Smooth muscle cell (in vitro differentiated cells): Measurements from ENCODE around the gene CFAP251. TPM values are rescaled to one million over a fixed set of nuclear protein-coding genes. Genes with fewer than 3 reads are reported as not detected.
"Not testable (repeated sequence)": the region's sequence is repeated elsewhere in the genome, so short reads cannot be mapped to it uniquely, and the experiment has no call there.

Source experiments
- DNase-seq: peaks from one replicate; lab custom pipeline; 2025; ENCODE audit not compliant: unreplicated experiment; lab: John Stamatoyannopoulos, UW
- H2AFZ ChIP-seq: fragments of 200-600 bp; sonication (generic); 2 replicates; pipeline ENCODE4 v1.6.0; 2016; ENCODE audit warnings: antibody characterized with exemption, low read depth, mild to moderate bottlenecking
- H3F3A ChIP-seq: fragments of 200-600 bp; sonication (generic); 2 replicates; pipeline ENCODE4 v1.6.0; 2017; ENCODE audit warnings: antibody characterized with exemption, low read depth
- H3K27ac ChIP-seq: fragments of 200-600 bp; sonication (generic); 2 replicates; pipeline ENCODE4 v1.5.1; 2016; ENCODE audit warnings: low read depth, mild to moderate bottlenecking
- H3K27me3 ChIP-seq: fragments of 200-600 bp; sonication (generic); 2 replicates; pipeline ENCODE4 v1.6.1; 2016; ENCODE audit warnings: low read depth, mild to moderate bottlenecking
- H3K36me3 ChIP-seq: fragments of 200-600 bp; sonication (generic); 2 replicates; pipeline ENCODE4 v1.5.1; 2016; ENCODE audit warnings: low read depth
- H3K4me1 ChIP-seq: fragments of 200-600 bp; sonication (generic); 2 replicates; pipeline ENCODE4 v1.5.1; 2016; ENCODE audit warnings: low read depth
- H3K4me2 ChIP-seq: fragments of 200-600 bp; sonication (generic); 2 replicates; pipeline ENCODE4 v1.6.0; 2016; ENCODE audit warnings: mild to moderate bottlenecking
- H3K4me3 ChIP-seq: fragments of 200-600 bp; sonication (generic); 2 replicates; pipeline ENCODE4 v1.5.1; 2016; ENCODE audit warnings: mild to moderate bottlenecking
- H3K79me2 ChIP-seq: fragments of 200-600 bp; sonication (generic); 2 replicates; pipeline ENCODE4 v1.6.0; 2016; ENCODE audit warnings: low read depth, mild to moderate bottlenecking
- H3K9ac ChIP-seq: fragments of 200-600 bp; sonication (generic); 2 replicates; pipeline ENCODE4 v1.6.0; 2016; ENCODE audit warnings: low read depth
- H3K9me3 ChIP-seq: fragments of 200-600 bp; sonication (generic); replicated peaks from 2 replicates; pipeline ENCODE4 v1.5.1; 2016; ENCODE audit warnings: low read depth
- H4K20me1 ChIP-seq: fragments of 200-600 bp; sonication (generic); 2 replicates; pipeline ENCODE4 v1.6.0; 2016; ENCODE audit warnings: low read depth
- WGBS: methylation state at CpG from one replicate; pipeline ENCODE4 v1.1.7; 2016; ENCODE audit warnings: low lambda C conversion rate; 5-methylcytosine and 5-hydroxymethylcytosine counted together
- polyA plus RNA-seq: library from polyadenylated mRNA; unstranded; fragments of >200 nt; fragmentation: Nextera tagmentation; extraction: Ambion mirVana; gene quantifications from 2 replicates; pipeline ENCODE4 v1.2.1, GENCODE V29; 2016
- total RNA-seq: library from RNA; depleted of rRNA; stranded (reverse); fragments of >200 nt; gene quantifications from 2 replicates; pipeline ENCODE4 v1.2.3, GENCODE V29; 2014
- TF ChIP-seq, protein P1 (sequence below): fragments of 200-600 bp; sonication (generic); IDR thresholded peaks from 2 replicates; pipeline ENCODE4 v1.5.1; 2017; ENCODE audit warnings: borderline replicate concordance, mild to moderate bottlenecking, antibody characterized with exemption; ENCODE audit not compliant: insufficient read depth, poor library complexity, severe bottlenecking

Gene CFAP251, protein sequence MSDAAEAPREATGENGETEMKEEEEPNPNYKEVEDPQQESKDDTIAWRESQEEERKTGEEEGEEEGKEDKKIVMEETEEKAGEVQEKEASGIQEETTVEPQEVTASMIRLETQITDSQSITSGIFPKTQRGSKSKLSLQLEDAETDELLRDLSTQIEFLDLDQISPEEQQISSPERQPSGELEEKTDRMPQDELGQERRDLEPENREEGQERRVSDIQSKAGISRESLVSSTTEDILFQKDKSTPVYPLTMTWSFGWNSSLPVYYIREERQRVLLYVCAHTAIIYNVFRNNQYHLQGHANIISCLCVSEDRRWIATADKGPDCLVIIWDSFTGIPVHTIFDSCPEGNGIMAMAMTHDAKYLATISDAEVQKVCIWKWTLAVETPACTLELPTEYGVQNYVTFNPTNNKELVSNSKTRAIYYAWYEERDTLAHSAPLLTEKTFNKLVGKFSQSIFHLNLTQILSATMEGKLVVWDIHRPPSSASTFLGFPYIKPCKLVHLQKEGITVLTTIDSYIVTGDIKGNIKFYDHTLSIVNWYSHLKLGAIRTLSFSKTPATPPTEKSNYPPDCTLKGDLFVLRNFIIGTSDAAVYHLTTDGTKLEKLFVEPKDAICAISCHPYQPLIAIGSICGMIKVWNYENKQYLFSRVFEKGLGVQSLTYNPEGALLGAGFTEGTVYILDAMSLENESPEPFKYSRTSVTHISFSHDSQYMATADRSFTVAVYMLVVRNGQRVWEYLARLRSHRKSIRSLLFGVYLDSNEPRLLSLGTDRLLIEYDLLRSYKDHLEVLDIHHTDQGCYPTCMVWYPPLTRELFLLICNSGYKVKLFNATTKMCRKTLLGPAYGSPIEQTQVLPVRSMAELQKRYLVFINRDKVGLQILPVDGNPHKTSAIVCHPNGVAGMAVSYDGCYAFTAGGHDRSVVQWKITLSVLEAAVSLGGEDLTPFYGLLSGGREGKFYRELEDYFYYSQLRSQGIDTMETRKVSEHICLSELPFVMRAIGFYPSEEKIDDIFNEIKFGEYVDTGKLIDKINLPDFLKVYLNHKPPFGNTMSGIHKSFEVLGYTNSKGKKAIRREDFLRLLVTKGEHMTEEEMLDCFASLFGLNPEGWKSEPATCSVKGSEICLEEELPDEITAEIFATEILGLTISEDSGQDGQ
- 5.0 and 8.6 TPM in 2 replicates for total RNA-seq
- 1.2 and 7.1 TPM in 2 replicates for polyA plus RNA-seq

- Histone ChIP-seq H3F3A (no peaks in the 10 kb centered on the region), H2AFZ (no peak within 1 kb of the TSS), H3K79me2 (no peaks in the 10 kb centered on the region), H3K27ac (no peak within 1 kb of the TSS), H3K36me3 (no peaks in the 10 kb centered on the region), H3K4me2 (peak within 1 kb of the TSS; percentile 83), H3K9ac (peak within 1 kb of the TSS; percentile 62), H3K9me3 (no peaks in the 10 kb centered on the region), H4K20me1 (no peaks in the 10 kb centered on the region), H3K4me3 (peak within 1 kb of the TSS; percentile 49), H3K4me1 (peaks cover 11% of the 10 kb centered on the region), H3K27me3 (no peaks in the 10 kb centered on the region)
- WGBS, result 48% methylated on average over 41 of the region's 41 CpGs
- TF ChIP-seq, protein P1, sequence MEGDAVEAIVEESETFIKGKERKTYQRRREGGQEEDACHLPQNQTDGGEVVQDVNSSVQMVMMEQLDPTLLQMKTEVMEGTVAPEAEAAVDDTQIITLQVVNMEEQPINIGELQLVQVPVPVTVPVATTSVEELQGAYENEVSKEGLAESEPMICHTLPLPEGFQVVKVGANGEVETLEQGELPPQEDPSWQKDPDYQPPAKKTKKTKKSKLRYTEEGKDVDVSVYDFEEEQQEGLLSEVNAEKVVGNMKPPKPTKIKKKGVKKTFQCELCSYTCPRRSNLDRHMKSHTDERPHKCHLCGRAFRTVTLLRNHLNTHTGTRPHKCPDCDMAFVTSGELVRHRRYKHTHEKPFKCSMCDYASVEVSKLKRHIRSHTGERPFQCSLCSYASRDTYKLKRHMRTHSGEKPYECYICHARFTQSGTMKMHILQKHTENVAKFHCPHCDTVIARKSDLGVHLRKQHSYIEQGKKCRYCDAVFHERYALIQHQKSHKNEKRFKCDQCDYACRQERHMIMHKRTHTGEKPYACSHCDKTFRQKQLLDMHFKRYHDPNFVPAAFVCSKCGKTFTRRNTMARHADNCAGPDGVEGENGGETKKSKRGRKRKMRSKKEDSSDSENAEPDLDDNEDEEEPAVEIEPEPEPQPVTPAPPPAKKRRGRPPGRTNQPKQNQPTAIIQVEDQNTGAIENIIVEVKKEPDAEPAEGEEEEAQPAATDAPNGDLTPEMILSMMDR, result peak; percentile 46
- DNase-seq, result peak; percentile 42
Measured at GRCh38 chr12:121917950-121918678, at the start of gene CFAP251. Gene CFAP251, plus strand, starts transcription at chr12:121918592. Its CDS starts 2,714 bp downstream, at chr12:121921306.

DNA sequence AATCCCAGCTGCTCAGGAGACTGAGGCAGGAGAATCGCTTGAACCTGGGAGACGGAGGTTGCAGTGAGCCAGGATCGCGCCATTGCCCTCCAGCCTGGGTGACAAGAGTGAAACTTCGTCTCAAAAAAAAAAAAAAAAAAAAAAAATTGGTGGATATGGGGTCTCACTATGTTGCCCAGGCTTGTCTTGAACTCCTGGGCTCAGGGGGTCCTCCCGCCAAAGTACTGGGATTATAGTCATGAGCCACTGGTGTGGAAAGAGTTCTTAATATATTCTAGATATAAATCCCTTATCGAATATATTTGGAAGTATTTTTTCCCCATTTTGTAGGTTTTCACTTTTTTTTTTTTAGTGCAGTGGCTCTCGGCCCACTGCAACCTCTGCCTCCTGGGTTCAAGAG lies 49.2 kb upstream of the CFAP251 start:
- H3K27me3 ChIP-seq, H3K36me3 ChIP-seq, DNase-seq, H3K9me3 ChIP-seq, H4K20me1 ChIP-seq, H3K4me1 ChIP-seq, H3K79me2 ChIP-seq, H3K9ac ChIP-seq, H3K4me2 ChIP-seq, H3K4me3 ChIP-seq, H2AFZ ChIP-seq, H3K27ac ChIP-seq: not testable (repeated sequence)
- H3F3A ChIP-seq, result peaks cover 13% of the 10 kb centered on the region
- WGBS, result 98% methylated on average over 8 of the region's 8 CpGs

- TF ChIP-seq, protein P1, result no peak
- Histone ChIP-seq H3K9me3 (no peaks in the 10 kb centered on the region), H3K27me3 (no peaks in the 10 kb centered on the region), H3F3A (peaks cover 13% of the 10 kb centered on the region), H2AFZ (no peak overlapping the region), H3K4me1 (no peaks in the 10 kb centered on the region), H3K27ac (no peak overlapping the region), H3K79me2 (no peaks in the 10 kb centered on the region), H3K9ac (no peak overlapping the region), H3K36me3 (no peaks in the 10 kb centered on the region), H4K20me1 (no peaks in the 10 kb centered on the region), H3K4me2 (no peak overlapping the region), H3K4me3 (no peak overlapping the region)
- no peak for DNase-seq
- WGBS, result 91% methylated on average over 3 of the region's 3 CpGs
Measured at GRCh38 chr12:121871467-121871866, 46.9 kb upstream of the CFAP251 start.
